ENCODE measurements around the gene COLGALT1. TPM values are rescaled to one million over a fixed set of nuclear protein-coding genes. Genes with fewer than 3 reads are reported as not detected.
A peak's percentile ranks its signal among the peaks of the same experiment; 100 is the strongest.

COLGALT1 gene
- total RNA-seq, 2 experiments from 2014 or later: 49.6 to 68.6 TPM

DNA sequence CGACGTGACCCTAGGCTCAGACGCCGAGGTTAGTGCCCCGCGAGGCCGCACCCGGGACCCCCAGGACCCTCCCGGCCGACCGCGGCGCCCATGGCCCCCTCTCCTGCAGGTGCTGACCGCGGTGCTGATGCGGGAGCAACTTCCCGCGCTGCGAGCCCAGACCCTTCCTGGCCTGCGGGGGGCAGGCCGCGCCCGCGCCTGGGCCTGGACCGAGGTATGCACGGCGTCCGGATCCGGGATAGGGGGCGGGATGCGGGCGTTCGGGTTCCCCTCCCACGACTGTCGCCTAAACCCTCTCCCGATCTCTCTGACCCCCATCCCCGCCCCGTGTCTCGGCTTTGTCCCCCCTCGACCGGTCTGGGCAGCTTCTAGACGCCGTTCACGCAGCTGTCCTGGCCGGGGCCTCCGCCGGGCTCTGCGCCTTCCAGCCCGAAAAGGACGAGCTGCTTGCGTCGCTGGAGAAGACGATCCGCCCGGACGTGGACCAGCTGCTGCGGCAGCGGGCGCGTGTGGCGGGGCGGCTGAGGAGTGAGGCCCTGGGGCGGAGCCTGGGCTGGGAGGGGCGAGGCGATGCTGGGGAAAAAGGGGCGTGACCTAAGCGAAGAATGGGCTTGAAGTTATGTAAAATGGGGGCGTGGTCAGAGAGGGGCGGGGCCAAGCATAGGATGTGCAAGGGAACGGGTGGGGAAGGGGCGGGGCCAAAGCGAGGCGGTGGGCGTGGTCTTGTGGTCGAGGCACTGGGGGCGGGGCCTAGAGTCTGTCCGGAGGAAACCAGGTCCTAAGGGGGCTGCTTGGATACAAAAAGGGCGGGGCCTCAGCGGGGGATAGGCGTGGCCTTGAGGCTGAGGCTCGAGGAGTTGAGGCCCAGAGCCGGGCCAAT is 16.0 kb upstream of the COLGALT1 start:
- ChIA-PET POLR2A (interaction anchor here (0.8 kb wide), 1 partner anchor 10 kb away, joined by 5 read pairs; no protein-coding TSS in a partner anchor), CTCF (ENCODE audit: unreplicated experiment) (no interaction called here)
- H2AFZ ChIP-seq (ENCODE audit: low read length): no peak overlapping the region
- intact Hi-C loops (cut with micrococcal nuclease; ENCODE audit: unreplicated experiment): no loop called here
- TF ChIP-seq EZH2phosphoT487 (IDR thresholded peaks at IDR 0.05; ENCODE audit: borderline replicate concordance, low read depth, low read length): no peak
- TF ChIP-seq, protein P1, sequence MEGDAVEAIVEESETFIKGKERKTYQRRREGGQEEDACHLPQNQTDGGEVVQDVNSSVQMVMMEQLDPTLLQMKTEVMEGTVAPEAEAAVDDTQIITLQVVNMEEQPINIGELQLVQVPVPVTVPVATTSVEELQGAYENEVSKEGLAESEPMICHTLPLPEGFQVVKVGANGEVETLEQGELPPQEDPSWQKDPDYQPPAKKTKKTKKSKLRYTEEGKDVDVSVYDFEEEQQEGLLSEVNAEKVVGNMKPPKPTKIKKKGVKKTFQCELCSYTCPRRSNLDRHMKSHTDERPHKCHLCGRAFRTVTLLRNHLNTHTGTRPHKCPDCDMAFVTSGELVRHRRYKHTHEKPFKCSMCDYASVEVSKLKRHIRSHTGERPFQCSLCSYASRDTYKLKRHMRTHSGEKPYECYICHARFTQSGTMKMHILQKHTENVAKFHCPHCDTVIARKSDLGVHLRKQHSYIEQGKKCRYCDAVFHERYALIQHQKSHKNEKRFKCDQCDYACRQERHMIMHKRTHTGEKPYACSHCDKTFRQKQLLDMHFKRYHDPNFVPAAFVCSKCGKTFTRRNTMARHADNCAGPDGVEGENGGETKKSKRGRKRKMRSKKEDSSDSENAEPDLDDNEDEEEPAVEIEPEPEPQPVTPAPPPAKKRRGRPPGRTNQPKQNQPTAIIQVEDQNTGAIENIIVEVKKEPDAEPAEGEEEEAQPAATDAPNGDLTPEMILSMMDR (conservative IDR thresholded peaks at IDR 0.05; ENCODE audit: low read length): no peak
- no peaks in the 10 kb centered on the region for H4K20me1 ChIP-seq (ENCODE audit: insufficient read depth, low read length)
- no peaks in the 10 kb centered on the region for H3K79me2 ChIP-seq (ENCODE audit: insufficient read depth, low read depth, low read length)
- DNase-seq (ENCODE audit: low spot score): peak; percentile 97
- peak overlapping the region; percentile 58 for H3K4me3 ChIP-seq (ENCODE audit: low read depth, low read length, poor library complexity, severe bottlenecking)
- no TSS peak for BruUV-seq (replicated peaks)
- no peaks in the 10 kb centered on the region for H3K9me2 ChIP-seq (ENCODE audit: insufficient read depth, low read length)
- peaks cover 16% of the 10 kb centered on the region for H3K4me1 ChIP-seq (ENCODE audit: insufficient read depth, low read length, poor library complexity, severe bottlenecking)
- peaks cover 85% of the 10 kb centered on the region for H3K36me3 ChIP-seq (ENCODE audit: insufficient read depth, low read length)
- peak overlapping the region; percentile 12 for H3K27ac ChIP-seq (ENCODE audit: low read depth, low read length, poor library complexity, severe bottlenecking)
- no peaks in the 10 kb centered on the region for H3K9me3 ChIP-seq (ENCODE audit: low read length)
- peak overlapping the region; percentile 68 for H3K4me2 ChIP-seq (ENCODE audit: low read length)

DNA sequence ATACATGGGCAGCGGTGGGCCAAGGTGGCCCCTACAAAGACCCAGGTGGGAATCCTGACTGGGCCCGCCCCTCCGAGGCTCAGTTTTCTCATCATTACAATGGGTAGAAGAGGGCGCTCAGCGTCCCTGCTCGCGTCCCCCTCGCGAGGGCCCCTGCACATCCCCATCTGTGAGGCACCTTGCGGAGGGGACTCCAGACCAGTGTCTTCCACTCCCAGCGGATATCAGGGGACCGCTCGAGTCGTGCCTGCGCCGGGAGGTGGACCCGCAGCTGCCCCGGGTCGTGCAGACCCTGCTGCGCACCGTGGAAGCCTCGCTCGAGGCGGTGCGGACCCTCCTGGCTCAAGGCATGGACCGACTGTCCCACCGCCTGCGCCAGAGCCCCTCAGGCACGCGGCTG is 15.3 kb upstream of the COLGALT1 start:
- H3K36me3 ChIP-seq (ENCODE audit: insufficient read depth, low read length): peaks cover 85% of the 10 kb centered on the region
- intact Hi-C loops (cut with micrococcal nuclease; ENCODE audit: unreplicated experiment): no loop called here
- no TSS peak for BruUV-seq (replicated peaks)
- ChIA-PET POLR2A (interaction anchor here (0.8 kb wide), 1 partner anchor 10 kb away, joined by 5 read pairs; no protein-coding TSS in a partner anchor), CTCF (ENCODE audit: unreplicated experiment) (no interaction called here)
- no peak for DNase-seq (ENCODE audit: low spot score)
- H4K20me1 ChIP-seq (ENCODE audit: insufficient read depth, low read length): no peaks in the 10 kb centered on the region
- peaks cover 16% of the 10 kb centered on the region for H3K4me1 ChIP-seq (ENCODE audit: insufficient read depth, low read length, poor library complexity, severe bottlenecking)
- H3K9me2 ChIP-seq (ENCODE audit: insufficient read depth, low read length): no peaks in the 10 kb centered on the region
- no peak overlapping the region for H3K4me2 ChIP-seq (ENCODE audit: low read length)
- no peaks in the 10 kb centered on the region for H3K9me3 ChIP-seq (ENCODE audit: low read length)
- no peak overlapping the region for H2AFZ ChIP-seq (ENCODE audit: low read length)
- H3K27ac ChIP-seq (ENCODE audit: low read depth, low read length, poor library complexity, severe bottlenecking): no peak overlapping the region
- TF ChIP-seq EZH2phosphoT487 (IDR thresholded peaks at IDR 0.05; ENCODE audit: borderline replicate concordance, low read depth, low read length): no peak
- TF ChIP-seq, protein P1 (conservative IDR thresholded peaks at IDR 0.05; ENCODE audit: low read length): no peak
- H3K4me3 ChIP-seq (ENCODE audit: low read depth, low read length, poor library complexity, severe bottlenecking): no peak overlapping the region
- no peaks in the 10 kb centered on the region for H3K79me2 ChIP-seq (ENCODE audit: insufficient read depth, low read depth, low read length)

Data from OCI-LY7 (cell line).